ENCODE measurements around the gene MPC1. TPM values are rescaled to one million over a fixed set of nuclear protein-coding genes. Genes with fewer than 3 reads are reported as not detected.
A peak's percentile ranks its signal among the peaks of the same experiment; 100 is the strongest.

MPC1 gene
- total RNA-seq (2014; rRNA removed; shearing (Covaris generic)) = 46.1 and 64.0 TPM in 2 replicates

DNA sequence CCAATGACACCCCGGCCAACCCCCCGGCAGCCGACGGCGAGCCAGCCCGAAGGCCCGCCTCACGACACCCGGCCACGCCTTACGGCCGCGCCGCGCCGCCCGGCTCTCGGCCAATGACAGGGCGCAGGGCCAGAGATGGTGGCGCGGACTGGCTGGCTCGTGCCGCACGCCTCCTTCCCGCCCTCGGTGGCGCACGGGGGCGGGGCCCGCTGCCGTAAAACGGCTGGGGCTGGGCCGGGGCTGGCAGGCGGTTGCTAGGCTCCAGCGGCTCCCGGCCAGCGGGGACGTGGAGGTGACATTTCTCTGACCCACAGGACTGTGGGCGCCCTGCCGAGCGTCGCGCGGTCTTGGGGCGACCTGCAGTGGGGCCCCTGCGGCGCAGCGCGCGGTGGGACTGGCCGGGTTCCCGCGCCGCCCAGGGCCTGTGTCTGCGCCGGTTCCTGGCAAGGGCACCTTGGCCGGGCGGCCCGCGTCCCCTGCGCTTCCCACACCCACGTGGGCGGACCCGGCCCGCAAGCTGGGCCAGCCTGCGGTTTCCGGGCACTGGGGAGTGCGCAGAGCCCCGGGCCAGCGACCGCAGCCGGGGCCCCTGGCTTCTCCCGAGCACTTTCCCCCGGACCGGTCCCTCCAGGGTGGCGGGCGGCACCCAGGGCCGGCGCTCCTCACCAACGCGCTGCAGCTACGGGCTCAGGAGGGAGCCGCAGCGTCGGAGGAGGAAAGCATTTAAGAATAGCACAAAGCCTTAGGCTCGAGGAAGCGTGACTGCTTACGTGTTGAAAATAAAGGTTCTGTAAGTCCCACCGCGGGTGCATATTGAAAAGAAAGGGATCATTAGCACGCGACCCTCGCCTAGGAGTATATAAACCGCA lies at the start of gene MPC1:
TSS of gene MPC1 (minus strand) at position 8 of the 869 bp plus-strand sequence. CDS start 64 bp downstream, outside the sequence.
- DNase-seq (ENCODE audit: low spot score) = peak; percentile 85

DNA sequence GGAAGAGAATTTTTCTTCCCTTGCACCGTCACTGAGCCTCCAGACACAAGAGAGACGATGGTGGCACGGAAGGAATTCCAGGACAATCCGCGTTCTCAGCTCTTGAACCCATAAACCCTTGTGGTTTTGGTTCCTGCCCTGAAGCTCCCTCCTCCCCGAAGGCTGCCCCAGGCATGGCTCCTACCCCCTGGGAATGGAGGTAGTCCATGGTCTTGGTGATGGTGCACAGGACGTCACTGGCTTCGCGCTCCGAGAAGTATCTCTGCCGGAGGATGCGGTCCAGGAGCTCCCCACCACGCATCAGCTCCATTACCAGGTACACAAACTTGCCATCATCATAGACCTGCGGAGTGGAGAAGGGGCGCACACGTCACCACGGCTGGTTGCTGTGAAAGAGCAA lies 47.5 kb upstream of the MPC1 start:
- DNase-seq (ENCODE audit: low spot score) = no peak

DNA sequence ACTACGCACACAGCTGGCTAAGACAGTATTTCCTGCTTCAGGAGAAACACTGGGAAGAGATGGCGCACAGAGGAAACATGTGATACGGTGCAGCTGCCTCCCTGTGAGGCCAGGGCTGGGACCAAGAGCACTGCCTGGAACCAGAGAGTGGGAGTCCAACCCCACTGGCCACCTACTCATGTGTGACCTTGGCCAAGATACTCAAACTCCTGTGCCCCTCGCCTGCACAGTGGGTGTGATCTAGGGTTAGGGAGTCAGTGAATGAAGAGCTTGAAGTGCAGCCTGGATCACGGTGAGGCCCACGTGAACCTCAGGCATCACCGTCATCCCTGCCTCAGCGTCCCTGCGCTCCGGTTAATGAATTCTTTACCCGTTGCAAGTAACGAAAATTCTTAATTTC lies 41.7 kb upstream of the MPC1 start:
- DNase-seq (ENCODE audit: low spot score) = no peak

DNA sequence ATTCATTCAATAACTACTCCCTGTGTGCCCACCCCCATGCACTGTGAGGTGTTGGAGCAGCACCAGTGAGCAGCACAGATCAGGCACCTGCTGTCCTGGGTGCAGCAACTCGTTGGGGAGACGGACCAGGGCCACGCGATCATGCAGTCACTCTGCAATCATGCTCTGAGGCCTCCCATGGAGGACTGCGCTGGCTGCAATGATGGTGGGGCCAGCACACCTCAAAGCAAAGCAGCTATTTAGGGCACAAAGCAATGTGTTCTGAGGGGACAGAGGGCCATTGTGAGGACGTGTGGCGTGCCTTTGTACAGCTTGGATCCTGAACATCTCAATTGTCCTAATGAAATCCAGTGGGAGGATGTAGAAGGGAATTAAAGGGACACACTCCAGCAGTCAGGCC lies 41.0 kb upstream of the MPC1 start:
- DNase-seq (ENCODE audit: low spot score) = no peak

DNA sequence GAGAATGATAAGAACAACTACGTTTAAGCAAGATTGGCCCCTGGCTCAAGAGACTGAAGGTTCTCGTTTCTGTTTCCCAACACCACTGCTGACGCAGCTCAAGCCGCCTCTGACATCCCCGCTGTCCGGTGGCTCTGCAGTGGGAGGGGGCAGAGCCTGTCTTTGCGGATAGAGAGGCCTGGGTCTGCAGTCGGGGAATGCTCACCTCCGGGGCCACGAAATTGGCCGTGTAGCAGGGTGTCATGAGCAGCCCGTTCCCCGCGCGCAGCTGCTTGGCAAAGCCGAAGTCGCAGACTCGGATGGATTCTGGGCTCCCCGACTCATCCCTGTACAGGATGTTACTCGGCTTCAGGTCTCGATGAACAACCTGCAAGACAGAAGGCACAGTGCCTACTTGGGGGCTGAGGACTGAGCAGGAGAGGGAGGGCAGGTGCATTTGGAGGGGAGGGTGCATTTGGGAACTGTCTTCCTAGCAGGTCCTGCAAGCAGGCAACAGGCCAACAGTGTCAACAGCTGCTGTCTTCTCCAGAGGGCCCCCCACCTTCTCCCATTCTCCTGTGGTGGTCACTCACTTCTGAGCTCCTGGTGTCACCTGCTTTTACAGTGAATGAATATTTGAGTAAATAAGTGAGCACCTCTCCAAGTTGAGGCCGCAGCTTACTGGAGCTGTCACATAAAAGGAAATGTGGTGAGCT lies 40.5 kb upstream of the MPC1 start:
- no peak for DNase-seq (ENCODE audit: low spot score)

DNA sequence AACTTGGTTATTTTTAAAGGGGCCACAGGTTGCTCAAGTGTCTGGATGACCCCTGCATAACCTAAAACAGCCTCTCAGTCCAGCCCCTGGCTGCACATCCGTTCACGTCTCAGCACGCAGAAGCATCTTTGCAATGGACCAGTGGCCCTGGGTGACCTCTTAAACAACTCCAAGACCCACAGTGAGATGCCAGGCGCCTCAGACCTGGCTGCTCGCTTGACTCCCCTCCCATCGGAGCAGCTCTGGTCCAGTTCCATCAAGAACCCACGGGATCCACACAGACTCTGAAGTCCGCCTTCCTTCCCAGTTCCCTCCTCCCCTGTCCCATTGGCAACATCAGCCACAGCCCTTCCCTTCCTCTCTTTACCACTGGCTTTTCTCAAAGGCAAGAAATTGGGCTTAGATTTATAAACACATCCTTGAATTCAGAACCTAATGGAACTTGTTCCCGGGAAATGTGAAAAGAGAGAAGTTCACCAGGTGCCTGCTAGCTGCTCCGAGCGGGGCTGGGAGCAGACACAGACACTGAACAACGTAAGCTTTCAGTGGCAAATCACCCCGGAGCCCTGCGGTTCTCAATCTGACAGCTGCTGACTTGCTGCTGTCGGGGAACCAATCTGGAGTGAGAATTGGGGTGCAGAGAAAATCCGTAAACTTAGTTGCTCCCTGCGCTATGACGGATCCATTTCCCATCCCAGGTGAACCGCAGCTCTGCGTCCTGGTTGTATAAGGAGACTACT lies 39.6 kb upstream of the MPC1 start:
- no peak for DNase-seq (ENCODE audit: low spot score)

DNA sequence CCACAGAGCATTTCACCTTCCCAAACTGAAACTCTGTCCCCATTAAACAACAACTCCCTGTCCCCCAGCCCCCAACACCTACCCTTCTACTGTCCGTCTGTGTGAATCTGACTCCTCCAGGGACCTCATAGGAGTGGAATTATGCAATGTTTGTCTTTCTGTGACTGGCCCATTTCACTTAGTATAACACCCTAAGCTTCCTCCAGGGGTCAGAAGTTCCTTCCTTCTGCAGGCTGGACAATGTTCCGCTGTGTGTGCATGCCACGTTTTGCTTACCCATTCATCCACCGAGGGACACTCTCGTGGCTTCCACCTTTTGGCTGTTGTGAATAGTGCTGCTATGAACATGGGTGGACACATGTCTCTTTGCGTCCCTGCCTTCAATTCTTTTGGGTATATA lies 37.6 kb upstream of the MPC1 start:
- no peak for DNase-seq (ENCODE audit: low spot score)

DNA sequence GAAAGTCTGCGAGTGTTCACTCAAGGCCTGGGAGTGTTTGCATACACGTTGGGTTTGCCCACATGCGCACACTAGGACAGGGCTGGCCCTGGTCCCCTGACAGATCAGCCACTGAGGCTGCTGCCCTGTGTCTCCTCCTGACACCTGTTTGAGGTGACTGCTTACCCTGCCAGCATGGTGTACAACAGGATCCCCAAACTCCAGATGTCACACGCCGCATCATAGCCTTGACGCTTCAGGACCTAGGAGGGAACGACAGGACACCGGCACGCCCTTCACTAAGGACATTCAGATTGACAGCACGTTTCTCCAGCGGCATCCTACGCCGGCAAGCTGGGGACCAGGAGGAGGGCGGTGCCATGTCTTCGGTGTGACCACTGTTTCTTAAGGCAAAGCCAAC lies 37.0 kb upstream of the MPC1 start:
- DNase-seq (ENCODE audit: low spot score) = no peak

DNA sequence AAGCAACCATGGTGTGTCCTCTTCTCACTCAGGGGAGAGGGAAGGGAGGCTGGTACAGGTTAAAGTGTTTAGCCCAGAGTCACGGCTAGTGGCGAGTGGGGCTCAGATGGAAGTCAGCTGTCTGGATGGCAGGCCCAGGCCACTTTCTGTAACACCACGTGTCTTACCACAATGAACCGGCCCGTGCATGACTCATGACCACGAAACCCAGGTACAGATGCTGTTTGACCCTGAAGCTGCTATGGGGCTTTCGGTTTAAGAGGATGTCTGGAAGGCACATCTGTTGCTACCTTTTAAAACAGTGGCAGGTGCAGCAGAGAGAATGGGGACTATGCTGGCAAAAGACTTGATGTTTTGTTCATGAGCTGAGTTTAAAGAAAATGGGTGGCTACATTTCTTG lies 36.5 kb upstream of the MPC1 start:
- peak; percentile 39 for DNase-seq (ENCODE audit: low spot score)

DNA sequence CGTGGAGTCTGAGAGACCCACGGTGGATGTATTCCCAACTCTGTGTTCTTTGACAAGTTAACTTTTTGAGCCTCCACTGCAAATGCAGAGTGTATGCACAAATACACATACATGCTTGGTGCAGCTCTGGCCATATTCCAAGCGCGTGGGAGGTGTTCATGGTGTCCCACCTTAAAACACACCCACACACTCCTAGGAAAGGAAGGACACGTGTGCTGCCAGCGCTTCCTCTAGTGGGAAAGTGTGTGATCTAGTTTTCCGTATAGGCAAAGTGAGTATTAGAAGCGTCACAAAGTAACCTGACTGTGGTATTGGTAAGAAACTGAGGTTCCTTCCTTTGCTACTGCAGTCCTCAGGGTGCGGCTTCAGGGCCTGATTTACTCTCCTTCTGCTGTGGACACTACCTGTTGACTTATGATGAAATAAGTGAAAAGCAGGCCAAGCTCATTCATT lies 36.0 kb upstream of the MPC1 start:
- DNase-seq (ENCODE audit: low spot score) = no peak

DNA sequence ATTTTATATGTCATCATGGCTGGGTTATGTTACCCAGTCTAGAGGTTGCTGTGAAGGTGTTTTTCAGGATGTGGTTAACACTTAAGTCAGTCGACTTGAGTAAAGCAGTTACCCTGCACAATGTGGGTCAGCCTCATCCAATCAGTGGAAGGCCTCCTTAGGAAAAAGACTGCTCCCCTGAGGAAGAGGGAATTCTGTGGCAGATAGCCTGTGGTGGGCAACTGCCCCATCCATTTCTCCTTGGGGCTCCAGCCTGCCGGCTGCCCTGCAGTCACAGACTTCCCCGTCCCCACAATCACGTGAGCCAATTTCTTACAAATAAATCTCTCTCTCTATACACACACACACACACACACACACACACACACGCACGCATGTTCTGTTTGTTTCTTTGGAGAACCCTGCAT lies 34.5 kb upstream of the MPC1 start:
- peak; percentile 14 for DNase-seq (ENCODE audit: low spot score)

DNA sequence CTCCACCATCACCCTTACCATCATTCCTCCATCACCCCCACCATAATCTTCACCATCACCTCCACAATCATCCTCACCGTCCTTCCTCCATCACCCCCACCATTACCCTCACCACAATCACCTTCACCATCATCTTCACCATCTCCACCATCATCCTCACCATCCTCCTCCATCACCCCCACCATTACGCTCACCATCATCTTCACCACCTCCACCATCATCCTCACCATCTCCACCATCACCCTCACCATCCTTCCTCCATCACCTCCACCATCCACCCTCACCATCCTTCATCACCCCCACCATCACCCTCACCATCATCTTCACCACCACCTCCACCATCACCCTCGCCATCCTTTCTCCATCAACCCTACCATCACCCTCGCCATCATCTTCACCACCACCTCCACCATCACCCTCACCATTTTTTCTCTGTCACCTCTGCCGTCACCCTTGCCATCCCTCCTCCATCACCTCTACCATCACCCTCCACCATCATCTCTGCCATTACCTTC lies 33.1 kb upstream of the MPC1 start:
- no peak for DNase-seq (ENCODE audit: low spot score)

DNA sequence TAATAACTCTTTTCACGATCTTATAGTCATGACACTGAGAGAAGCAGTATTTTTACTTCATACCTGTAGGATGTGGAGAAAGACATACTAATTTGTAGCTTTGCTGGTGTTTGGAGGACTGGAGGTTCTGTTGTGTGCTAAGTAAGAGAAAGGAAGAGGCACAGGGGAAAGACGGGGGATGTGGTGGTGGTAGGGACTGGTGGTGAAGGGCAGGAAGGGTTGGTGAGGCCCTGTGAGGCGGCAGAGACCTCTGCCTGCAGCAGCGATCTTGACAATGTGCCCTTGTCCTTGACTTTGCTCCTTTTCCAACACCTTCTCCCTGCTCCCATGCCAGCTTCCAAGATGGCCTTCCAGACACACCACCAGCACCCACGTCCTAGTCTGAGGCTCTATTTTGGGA lies 32.6 kb upstream of the MPC1 start:
- no peak for DNase-seq (ENCODE audit: low spot score)

DNA sequence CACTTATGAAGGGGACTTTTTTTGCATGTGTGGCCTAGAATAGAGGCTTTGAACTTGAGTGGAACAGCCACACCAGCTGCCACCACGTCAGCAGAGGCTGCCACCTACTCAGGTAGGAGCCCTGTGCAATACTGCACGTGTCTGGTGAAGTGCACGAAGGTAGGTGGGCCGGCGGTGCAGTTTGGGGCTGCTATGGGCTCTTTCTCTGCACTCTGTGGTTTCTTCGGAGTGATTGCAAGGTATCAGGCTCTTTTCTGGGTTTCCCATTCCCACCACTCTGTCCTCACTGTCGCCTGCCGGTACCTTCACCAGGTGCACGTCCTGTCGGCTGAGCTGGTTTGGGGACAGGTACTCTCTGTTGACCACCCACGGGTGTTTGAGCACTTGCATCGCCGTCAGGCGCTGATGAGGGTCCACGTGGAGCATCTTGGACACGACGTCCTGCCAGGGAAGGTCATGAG lies 30.8 kb upstream of the MPC1 start:
- no peak for DNase-seq (ENCODE audit: low spot score)

DNA sequence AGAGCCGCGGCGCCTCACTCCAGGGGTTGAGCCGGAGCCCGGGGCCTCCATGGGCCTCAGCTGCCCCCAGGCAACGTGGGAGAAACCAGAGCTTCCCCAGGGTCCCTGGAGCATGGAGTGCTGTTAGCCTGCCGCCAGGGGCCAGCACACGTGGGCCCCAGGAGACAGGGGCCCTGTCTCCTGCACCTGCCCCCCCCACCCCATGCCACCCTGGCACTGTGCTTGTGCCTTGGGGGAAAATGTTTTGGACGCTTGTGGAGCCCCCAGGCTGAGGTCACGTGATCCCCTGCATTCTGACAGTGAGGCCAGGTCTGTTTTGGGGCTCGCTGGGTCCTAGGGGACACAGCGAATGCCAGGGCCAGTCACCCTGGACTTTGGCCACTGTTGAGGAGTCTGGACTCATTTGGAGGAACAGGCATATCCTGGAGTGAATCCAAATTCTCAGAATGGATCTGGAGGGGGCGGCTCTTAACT lies 30.2 kb upstream of the MPC1 start:
- DNase-seq (ENCODE audit: low spot score) = no peak

DNA sequence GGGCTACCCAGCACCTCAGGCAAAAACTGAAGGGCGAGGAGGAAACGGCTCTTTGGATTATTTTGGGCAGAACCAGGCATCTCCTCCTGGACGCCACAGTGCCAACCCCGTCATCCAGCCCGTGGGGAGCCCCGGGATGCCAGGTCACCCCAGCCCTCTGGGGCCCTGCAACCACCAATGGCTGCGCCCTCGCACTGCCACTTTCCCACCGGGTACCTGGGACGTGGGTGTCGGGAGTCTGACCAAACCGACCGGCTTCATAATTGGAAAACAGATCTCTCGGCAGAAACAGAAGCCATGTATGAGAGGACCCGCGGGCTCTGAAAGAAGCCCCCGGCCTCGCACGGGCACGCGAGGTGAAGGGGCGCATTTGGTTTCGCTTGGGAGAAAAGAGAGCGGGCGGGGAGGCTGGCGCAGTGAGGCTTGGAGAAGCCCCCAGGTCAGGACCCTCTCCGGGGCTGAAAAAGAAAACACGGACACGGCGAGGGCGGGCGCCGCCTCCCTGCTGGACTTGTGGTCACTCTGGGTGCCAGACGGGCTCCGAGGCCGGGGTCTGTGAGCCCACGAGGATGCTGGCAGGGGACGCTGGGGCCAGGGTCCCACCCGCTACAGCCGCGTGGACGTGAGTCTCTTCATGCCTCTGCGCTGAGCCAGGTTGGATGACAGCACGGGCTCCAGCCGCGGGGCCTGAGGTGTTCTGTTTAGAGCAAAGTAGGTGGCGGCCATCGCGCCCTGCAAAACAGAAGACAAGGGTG lies 29.6 kb upstream of the MPC1 start:
- no peak for DNase-seq (ENCODE audit: low spot score)

DNA sequence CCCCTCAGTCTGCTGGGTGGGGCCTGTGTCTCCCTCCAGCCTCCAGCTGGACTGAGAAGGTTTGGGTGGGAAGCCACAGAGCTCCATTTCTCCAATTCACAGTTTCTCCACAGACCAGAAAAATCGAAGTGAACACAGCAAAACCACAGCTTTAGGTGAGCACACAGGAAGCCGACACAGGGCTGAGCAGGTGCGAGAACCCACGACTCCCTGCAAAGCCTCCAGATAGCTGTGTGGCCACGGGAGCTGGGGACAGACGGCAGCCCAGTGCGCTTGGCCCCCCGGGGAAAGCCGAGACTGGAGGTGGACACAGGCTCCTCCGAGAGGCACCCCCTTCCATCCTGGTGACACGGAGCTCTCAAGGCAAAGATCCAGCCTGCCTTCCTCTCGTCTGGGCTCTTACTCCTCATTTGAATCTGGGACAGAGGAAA lies 29.0 kb upstream of the MPC1 start:
- DNase-seq (ENCODE audit: low spot score) = no peak

DNA sequence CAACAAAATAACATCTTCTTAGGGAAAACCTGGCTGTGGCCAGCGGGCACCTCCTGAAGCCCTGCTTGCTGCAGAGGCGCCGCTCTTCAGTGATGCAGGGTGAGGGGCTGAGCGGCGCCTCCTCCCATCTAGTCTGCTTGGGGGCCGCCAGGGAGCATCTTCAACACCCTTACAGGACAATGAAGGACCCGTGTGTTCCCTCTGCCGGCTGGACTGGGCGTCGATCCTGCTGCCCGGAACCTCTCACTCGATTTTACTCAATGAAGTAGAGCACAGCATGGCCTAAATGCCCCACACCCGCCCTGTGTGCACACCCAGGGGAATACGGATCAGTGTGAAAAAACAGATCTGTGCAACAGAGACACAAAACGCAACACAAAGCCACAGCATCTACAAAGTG lies 28.5 kb upstream of the MPC1 start:
- no peak for DNase-seq (ENCODE audit: low spot score)

DNA sequence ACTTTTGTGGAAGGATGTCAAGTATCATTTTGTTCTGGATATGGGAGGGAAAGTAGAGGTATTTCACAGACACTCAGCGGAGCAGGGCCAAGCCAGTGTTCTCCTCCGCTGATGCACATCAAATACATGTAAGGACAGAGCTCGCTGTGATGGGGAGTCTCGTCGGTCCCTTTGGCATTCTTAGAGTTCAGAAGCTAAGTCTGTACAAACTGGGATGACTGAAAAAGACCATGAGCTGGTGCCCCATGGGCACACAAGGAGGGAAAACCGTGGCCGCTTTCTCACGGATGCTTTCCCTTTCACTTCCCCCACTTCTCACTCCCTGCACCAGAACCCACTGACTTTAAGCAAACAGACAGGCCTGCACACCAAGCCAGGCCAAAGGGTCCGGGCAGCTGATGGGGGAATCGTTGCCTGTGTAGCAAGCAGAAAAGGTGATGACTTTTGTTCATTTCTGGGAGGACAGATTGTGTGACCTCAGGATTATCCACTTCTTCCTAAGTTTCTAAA lies 27.7 kb upstream of the MPC1 start:
- DNase-seq (ENCODE audit: low spot score) = no peak

DNA sequence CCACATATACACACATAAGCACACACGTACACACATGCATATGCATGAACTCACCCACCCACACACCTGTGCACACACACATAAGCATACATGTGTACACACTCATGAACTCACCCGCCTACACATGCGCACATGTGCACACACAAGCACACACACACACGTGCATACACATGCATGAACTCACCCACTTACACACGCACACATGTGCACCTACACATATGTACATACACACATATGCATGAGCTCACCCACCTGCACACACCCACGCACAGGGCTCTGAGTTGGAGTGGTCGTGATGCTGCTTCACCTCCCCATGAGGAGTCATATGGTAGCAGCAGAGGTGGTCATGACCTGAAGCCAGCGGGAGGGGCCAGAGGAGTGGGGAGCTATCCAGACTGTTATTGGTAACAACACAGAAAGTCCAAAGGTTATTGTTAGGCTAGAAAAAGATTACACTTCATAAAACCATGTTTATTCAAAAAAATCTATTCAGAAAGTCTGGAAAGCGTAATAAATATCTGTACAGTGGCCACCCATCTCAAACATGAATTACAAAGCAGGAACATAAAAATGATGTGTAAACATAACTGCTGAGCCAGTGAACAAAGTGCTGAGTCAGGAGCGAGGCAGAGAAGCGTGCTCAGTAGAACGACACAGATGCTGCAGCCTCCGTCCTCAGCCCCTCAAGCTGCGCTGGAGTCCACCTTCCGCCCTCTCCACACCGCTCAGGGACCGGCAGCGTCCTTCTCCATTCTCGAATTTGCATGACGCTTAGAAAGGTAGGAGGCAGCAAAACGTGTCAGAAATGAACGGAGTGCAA lies 26.4 kb upstream of the MPC1 start:
- DNase-seq (ENCODE audit: low spot score) = no peak
